Measurements from ENCODE around the gene ATP5F1B. TPM values are rescaled to one million over a fixed set of nuclear protein-coding genes. Genes with fewer than 3 reads are reported as not detected.

Gene ATP5F1B
- polyA plus RNA-seq, 1 donor from 2014 or later, result 559 TPM

DNA sequence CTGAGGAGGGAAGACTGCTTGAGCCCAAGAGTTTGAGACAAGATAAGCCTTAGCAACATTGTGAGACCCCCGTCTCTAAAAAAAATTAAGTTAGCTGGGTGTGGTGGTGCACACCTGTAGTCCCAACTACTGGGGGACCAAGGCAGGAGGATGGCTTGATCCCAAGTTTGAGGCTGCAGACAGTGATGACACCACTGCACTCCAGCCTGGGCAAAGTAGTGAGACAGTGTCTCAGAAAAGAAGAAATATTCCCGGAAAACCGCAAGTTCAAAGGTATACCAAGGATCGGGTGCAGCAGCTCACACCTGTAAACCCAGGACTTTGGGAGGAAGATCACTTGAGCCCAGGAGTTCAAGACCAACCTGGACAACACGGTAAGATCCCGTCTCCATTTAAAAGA lies 36.5 kb upstream of the ATP5F1B start:
- Histone ChIP-seq H3K79me2 (replicated peaks; ENCODE audit: insufficient read depth, low read length) (peaks cover 90% of the 10 kb centered on the region), H3K9me3 (ENCODE audit: low read length) (no peaks in the 10 kb centered on the region), H3K9me2 (ENCODE audit: insufficient read depth, low read length) (no peaks in the 10 kb centered on the region), H3K27me3 (ENCODE audit: insufficient read depth, low read depth, low read length) (no peaks in the 10 kb centered on the region), H3K4me2 (ENCODE audit: low read length) (no peak overlapping the region), H3K4me3 (ENCODE audit: low read length) (no peak overlapping the region), H3K27ac (ENCODE audit: low read length) (no peak overlapping the region), H3F3A (ENCODE audit: insufficient read depth, low read length, poor library complexity, severe bottlenecking) (no peaks in the 10 kb centered on the region), H2AFZ (ENCODE audit: low read depth, low read length) (no peak overlapping the region), H3K36me3 (ENCODE audit: insufficient read depth, low read length) (no peaks in the 10 kb centered on the region), H4K20me1 (ENCODE audit: insufficient read depth) (no peaks in the 10 kb centered on the region), H3K9ac (ENCODE audit: low read length) (no peak overlapping the region)
- TF ChIP-seq SMC3 (conservative IDR thresholded peaks at IDR 0.05; ENCODE audit: poor library complexity), result no peak
- TF ChIP-seq TAF1 (IDR thresholded peaks at IDR 0.05; ENCODE audit: low read depth), result no peak
- TF ChIP-seq MXI1 (conservative IDR thresholded peaks at IDR 0.05; ENCODE audit: poor library complexity, severe bottlenecking), result no peak
- TF ChIP-seq, protein P1, sequence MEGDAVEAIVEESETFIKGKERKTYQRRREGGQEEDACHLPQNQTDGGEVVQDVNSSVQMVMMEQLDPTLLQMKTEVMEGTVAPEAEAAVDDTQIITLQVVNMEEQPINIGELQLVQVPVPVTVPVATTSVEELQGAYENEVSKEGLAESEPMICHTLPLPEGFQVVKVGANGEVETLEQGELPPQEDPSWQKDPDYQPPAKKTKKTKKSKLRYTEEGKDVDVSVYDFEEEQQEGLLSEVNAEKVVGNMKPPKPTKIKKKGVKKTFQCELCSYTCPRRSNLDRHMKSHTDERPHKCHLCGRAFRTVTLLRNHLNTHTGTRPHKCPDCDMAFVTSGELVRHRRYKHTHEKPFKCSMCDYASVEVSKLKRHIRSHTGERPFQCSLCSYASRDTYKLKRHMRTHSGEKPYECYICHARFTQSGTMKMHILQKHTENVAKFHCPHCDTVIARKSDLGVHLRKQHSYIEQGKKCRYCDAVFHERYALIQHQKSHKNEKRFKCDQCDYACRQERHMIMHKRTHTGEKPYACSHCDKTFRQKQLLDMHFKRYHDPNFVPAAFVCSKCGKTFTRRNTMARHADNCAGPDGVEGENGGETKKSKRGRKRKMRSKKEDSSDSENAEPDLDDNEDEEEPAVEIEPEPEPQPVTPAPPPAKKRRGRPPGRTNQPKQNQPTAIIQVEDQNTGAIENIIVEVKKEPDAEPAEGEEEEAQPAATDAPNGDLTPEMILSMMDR (IDR thresholded peaks at IDR 0.05; ENCODE audit: poor library complexity, severe bottlenecking), result no peak
- TF ChIP-seq, protein P2, sequence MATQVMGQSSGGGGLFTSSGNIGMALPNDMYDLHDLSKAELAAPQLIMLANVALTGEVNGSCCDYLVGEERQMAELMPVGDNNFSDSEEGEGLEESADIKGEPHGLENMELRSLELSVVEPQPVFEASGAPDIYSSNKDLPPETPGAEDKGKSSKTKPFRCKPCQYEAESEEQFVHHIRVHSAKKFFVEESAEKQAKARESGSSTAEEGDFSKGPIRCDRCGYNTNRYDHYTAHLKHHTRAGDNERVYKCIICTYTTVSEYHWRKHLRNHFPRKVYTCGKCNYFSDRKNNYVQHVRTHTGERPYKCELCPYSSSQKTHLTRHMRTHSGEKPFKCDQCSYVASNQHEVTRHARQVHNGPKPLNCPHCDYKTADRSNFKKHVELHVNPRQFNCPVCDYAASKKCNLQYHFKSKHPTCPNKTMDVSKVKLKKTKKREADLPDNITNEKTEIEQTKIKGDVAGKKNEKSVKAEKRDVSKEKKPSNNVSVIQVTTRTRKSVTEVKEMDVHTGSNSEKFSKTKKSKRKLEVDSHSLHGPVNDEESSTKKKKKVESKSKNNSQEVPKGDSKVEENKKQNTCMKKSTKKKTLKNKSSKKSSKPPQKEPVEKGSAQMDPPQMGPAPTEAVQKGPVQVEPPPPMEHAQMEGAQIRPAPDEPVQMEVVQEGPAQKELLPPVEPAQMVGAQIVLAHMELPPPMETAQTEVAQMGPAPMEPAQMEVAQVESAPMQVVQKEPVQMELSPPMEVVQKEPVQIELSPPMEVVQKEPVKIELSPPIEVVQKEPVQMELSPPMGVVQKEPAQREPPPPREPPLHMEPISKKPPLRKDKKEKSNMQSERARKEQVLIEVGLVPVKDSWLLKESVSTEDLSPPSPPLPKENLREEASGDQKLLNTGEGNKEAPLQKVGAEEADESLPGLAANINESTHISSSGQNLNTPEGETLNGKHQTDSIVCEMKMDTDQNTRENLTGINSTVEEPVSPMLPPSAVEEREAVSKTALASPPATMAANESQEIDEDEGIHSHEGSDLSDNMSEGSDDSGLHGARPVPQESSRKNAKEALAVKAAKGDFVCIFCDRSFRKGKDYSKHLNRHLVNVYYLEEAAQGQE (IDR thresholded peaks at IDR 0.05; ENCODE audit: borderline replicate concordance), result no peak
- TF ChIP-seq POLR2AphosphoS5 (IDR thresholded peaks at IDR 0.05), result no peak
- no peak for TF ChIP-seq EP300 (conservative IDR thresholded peaks at IDR 0.05; ENCODE audit: poor library complexity, severe bottlenecking)
- no peak for TF ChIP-seq EZH2 (IDR thresholded peaks at IDR 0.05; ENCODE audit: borderline replicate concordance, insufficient read depth, low read length, poor library complexity, severe bottlenecking)
- TF ChIP-seq RAD21 (conservative IDR thresholded peaks at IDR 0.05), result no peak

DNA sequence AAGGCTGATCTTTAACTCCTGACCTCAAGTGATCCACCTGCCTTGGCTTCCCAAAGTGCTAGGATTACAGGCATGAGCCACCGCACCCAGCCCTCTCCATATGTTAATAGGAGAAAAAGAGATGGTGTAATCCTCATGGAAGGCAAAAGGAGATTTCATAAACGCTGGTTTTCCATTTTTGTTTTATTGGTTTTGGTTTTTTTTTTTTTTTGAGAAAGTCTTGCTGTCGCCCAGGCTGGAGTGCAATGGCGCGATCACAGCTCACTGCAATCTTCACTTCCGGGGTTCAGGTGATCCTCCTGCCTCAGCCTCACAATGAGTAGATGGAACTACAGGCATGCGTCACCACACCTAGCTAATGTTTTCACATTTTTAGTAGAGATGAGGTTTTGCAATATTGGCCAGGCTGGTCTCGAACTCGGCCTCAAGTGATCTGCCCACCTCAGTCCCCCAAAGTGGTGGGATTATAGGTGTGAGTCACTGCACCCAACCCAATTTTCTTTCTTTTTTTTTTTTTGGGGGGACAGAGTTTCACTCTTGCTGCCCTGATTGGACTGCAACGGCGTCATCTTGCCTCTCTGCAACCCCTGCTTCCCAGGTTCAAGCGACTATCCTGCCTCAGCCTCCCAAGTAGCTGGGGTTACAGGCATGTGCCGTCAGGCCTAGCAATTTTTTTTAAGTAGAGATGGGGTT lies 34.2 kb upstream of the ATP5F1B start:
- Histone ChIP-seq H3K9ac (ENCODE audit: low read length) (no peak overlapping the region), H4K20me1 (ENCODE audit: insufficient read depth) (no peaks in the 10 kb centered on the region), H3K9me2 (ENCODE audit: insufficient read depth, low read length) (no peaks in the 10 kb centered on the region), H3K4me3 (ENCODE audit: low read length) (no peak overlapping the region), H3K79me2 (replicated peaks; ENCODE audit: insufficient read depth, low read length) (peaks cover 90% of the 10 kb centered on the region), H3K27ac (ENCODE audit: low read length) (no peak overlapping the region), H3K36me3 (ENCODE audit: insufficient read depth, low read length) (no peaks in the 10 kb centered on the region), H3K27me3 (ENCODE audit: insufficient read depth, low read depth, low read length) (no peaks in the 10 kb centered on the region), H3K4me2 (ENCODE audit: low read length) (no peak overlapping the region), H3F3A (ENCODE audit: insufficient read depth, low read length, poor library complexity, severe bottlenecking) (no peaks in the 10 kb centered on the region), H2AFZ (ENCODE audit: low read depth, low read length) (no peak overlapping the region), H3K9me3 (ENCODE audit: low read length) (no peaks in the 10 kb centered on the region)
- no peak for TF ChIP-seq MXI1 (conservative IDR thresholded peaks at IDR 0.05; ENCODE audit: poor library complexity, severe bottlenecking)
- TF ChIP-seq, protein P1 (IDR thresholded peaks at IDR 0.05; ENCODE audit: poor library complexity, severe bottlenecking), result no peak
- TF ChIP-seq, protein P2 (IDR thresholded peaks at IDR 0.05; ENCODE audit: borderline replicate concordance), result no peak
- TF ChIP-seq POLR2AphosphoS5 (IDR thresholded peaks at IDR 0.05), result no peak
- no peak for TF ChIP-seq EP300 (conservative IDR thresholded peaks at IDR 0.05; ENCODE audit: poor library complexity, severe bottlenecking)
- TF ChIP-seq TAF1 (IDR thresholded peaks at IDR 0.05; ENCODE audit: low read depth), result no peak
- TF ChIP-seq EZH2 (IDR thresholded peaks at IDR 0.05; ENCODE audit: borderline replicate concordance, insufficient read depth, low read length, poor library complexity, severe bottlenecking), result no peak
- no peak for TF ChIP-seq RAD21 (conservative IDR thresholded peaks at IDR 0.05)
- no peak for TF ChIP-seq SMC3 (conservative IDR thresholded peaks at IDR 0.05; ENCODE audit: poor library complexity)
